Kidney glomerular epithelial cell (primary cell): ENCODE results near the gene PIGM.

Experiments used
- DNase-seq: peaks from one replicate; lab custom pipeline; 2025; lab: John Stamatoyannopoulos, UW

Gene PIGM

GRCh38 chr1:159989581-159989980 lies 42.2 kb downstream of the PIGM start:
- DNase-seq = no peak

GRCh38 chr1:159988006-159988405 lies 43.8 kb downstream of the PIGM start:
- no peak for DNase-seq

DNA sequence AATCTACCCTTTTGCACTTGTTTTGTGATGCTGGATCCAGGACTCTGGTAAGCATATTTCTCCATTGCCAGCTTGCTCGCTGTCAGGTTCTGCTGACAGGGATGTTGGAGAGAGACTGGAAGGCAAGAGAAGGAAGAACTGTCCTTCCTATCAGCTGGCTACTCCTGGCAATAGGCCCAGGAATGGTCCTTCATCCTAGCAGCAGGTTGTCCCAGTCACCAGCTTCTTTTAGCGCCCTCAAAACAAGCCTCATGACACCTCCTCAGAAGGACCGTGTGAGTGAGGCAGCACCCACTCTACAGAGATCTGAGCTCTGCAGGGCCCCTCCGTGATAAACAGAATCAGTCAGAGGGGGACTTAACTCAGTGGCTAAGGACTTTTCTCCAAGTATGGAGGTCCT lies 44.6 kb downstream of the PIGM start:
- DNase-seq = no peak

- no peak for DNase-seq
These were observed 45.3 kb downstream of the PIGM start for GRCh38 chr1:159986531-159986930.

DNA sequence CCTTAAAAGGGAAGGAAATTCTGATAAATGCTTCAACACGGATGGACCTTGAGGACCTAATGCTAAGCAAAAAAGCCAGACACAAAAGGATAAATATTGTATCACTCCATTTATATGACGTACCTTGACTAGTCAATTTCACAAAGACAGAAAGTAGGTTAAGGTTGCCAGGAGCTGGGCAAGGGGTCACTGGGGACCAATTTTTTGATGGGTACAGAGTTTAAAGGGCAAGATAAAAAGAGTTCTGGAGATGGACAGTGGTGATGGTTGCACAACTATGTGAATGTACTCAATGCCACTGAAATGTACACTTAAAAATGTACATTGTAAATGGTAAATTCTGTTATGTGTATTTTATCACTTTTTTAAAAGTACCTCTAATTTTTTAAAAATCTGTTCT lies 45.7 kb downstream of the PIGM start:
- DNase-seq = no peak

DNA sequence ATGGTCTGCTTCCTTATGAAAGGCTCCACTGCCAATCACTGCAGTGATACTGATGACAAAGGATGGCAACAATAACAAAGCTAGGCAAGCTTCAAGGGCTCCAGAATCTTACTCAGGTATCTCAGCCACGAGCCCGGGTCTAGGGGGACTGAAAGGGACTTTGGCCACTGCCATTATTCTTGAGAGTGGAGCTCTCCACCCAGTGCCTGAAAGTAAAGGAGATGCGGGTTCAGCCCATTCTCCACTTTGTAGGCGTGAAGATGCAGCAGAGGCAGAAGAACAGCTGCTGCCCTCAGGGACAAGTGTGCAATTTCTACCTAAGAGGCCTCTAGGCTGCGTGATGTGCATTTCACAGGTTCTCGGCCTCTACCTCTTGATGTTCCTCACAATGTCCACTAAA lies 46.3 kb downstream of the PIGM start:
- DNase-seq = no peak

- no peak for DNase-seq
These were observed 48.1 kb downstream of the PIGM start for GRCh38 chr1:159983681-159984080.

- DNase-seq = no peak
These were observed 49.5 kb downstream of the PIGM start for GRCh38 chr1:159982280-159982679.

DNA sequence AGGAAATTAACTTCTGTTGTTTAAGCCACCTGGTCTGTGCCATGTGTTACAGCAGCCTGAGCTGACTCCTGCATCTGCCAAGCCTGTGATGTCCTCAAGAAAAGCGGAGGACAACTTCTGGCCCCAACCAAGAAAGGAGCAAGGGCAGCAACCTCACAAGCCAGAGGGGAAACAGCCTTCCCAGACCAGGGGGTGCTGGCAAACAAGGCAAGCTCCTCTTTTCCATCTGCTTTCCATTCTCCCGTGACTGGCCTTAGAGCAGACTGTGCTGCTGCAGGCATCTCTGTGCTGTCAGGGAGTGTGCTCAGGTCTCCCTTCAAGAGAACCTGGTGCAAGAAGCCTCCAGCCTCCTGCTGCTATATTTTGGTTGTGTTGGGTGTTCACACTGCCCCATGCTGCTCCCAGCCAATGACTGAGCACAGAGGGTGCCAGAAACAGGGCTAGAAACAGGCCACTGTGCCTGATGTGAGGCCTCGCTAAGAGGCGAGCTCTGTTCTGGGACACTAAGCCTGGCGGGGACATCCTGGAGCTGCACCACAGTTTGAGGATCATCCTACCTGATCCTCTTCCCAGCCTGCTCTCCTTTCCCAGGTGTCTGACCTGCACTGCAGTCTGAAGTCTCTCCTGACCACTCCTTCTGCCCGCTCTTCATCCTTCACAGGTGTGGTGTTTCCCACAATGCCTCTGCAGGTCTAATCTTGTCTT lies 50.3 kb downstream of the PIGM start:
- DNase-seq = no peak

DNA sequence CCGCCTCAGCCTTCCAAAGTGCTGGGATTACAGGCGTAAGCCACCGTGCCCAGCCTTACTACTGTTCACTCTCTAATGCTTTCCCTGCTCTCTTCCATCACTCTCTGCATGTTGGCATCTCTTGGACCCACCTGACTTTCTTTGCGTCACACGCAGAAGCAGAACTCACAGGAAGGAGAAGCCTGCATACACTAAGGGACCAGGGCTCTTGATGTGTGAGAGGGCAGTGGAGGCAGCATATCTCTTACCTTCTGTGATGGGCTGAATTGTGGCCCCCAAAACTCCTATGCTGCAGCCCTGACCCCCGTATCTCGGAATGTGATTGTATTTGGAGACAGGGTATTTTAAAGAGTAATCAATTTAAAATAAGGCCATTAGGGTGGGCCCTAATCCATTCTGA lies 51.0 kb downstream of the PIGM start:
- DNase-seq = no peak

- DNase-seq = no peak
These were observed 51.7 kb downstream of the PIGM start for GRCh38 chr1:159980076-159980475.

- DNase-seq = no peak
These were observed 52.5 kb downstream of the PIGM start for GRCh38 chr1:159979257-159979656.

GRCh38 chr1:159978107-159978398 lies 53.7 kb downstream of the PIGM start:
- DNase-seq = no peak

DNA sequence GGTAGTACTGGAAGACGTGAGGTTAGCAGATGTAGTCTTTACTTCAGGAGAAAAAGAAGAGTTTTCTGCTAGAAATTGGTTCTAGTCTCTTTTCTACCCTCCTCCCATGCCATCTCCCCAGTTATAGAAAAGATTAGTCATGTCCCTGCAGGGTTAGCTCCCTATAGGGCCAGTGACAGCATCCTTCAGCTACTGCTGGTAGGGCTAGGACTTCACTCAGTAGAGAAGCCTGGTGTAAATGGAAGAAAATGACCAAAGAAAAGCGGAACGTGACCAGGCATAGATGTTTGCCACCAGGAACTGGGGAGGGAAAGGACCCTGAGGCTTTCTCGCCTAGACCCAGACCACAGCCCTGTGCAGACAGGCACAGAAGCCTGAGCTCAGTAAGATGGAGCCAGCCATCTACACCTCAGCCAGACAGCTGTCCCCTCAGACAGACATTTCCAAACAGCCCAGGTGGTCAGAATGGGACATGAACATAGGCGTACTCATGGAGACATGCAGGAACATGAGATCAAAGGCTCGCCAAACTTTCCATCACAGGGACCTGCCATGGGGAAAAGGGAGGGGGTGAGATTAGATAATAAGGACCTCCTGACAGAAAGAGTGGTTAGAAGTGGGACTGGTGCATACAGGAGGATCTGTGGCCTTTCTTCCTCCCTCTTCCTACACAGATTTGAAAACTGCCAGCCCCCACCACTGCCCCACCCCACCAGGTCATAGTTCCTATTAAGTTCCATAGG lies 54.3 kb downstream of the PIGM start:
- no peak for DNase-seq
